A172 (cell line): ENCODE results near the gene CMC1. TPM values are rescaled to one million over a fixed set of nuclear protein-coding genes. Genes with fewer than 3 reads are reported as not detected.

Experiments used
- total RNA-seq: library from RNA; depleted of rRNA; stranded (reverse); fragments of >200 nt; shearing (Covaris generic); gene quantifications from 2 replicates; pipeline ENCODE4 v1.2.3, GENCODE V29; 2014; rRNA removed

CMC1 gene
- total RNA-seq, 1 experiment from 2014 or later = 18.1 TPM

Other genes with a start within 250 kb of the CMC1 start
- gene ZCWPW2, start 107.1 kb downstream of the CMC1 start, total RNA-seq = not detected in 2 replicates
- gene AZI2, start 107.2 kb downstream of the CMC1 start, total RNA-seq = 51.7 and 61.2 TPM in 2 replicates